ENCODE data around the gene SOWAHA. TPM values are rescaled to one million over a fixed set of nuclear protein-coding genes. Genes with fewer than 3 reads are reported as not detected.

SOWAHA gene
- total RNA-seq, 1 experiment from 2014 or later: 0.39 TPM

- peaks cover 0 to 4% of the 10 kb centered on the region in 2 experiments; a peak in 2 of 4 replicates for H3K4me1 ChIP-seq (ENCODE audit: control insufficient read depth in 1 of 2, insufficient read depth in 2 of 2, low read length in 2 of 2)
- CTCF ChIA-PET: no interaction called here
- H3K4me2 ChIP-seq (ENCODE audit: low read length): no peak overlapping the region
- RAD21 ChIA-PET (ENCODE audit: low non-redundant PET in 1 of 2, low total read pairs in 2 of 2, uncharacterized antibody in 2 of 2, unreplicated experiment in 2 of 2): no interaction called here
- no peak overlapping the region for H3K4me3 ChIP-seq (replicated peaks in 1 of 2; ENCODE audit: low read depth in 1 of 2, low read length in 2 of 2)
- H3K9me2 ChIP-seq (ENCODE audit: insufficient read depth): no peaks in the 10 kb centered on the region
- DNase-seq (ENCODE audit: low read depth, low spot score) (no peak), ATAC-seq (no peak)
- H3K27me3 ChIP-seq (ENCODE audit: insufficient read depth, low read length): no peaks in the 10 kb centered on the region
- intact Hi-C loops (cut with micrococcal nuclease): no loop called here
- no peak overlapping the region for H2AFZ ChIP-seq (ENCODE audit: low read depth, low read length, poor library complexity, severe bottlenecking)
- no peak overlapping the region for H3K9ac ChIP-seq (ENCODE audit: low read length)
- H3K27ac ChIP-seq (ENCODE audit: low read depth, low read length): no peak overlapping the region
- no TSS peak for BruUV-seq (replicated peaks)
- H3K9me3 ChIP-seq (ENCODE audit: control insufficient read depth in 1 of 2, insufficient read depth in 1 of 2, low read depth in 1 of 2, low read length in 2 of 2): no peaks in the 10 kb centered on the region
- POLR2A ChIA-PET: no interaction called here
- no peaks in the 10 kb centered on the region for H3K36me3 ChIP-seq (ENCODE audit: control insufficient read depth in 1 of 2, insufficient read depth in 2 of 2, low read length in 2 of 2)
- TF ChIP-seq CEBPB (IDR thresholded peaks at IDR 0.05; ENCODE audit: low read depth) (no peak), ZNF274 (IDR thresholded peaks at IDR 0.05; ENCODE audit: low read depth, low read length) (no peak)
- no peaks in the 10 kb centered on the region for H3K79me2 ChIP-seq (ENCODE audit: insufficient read depth, low read length)
- H4K20me1 ChIP-seq (ENCODE audit: insufficient read depth): no peaks in the 10 kb centered on the region
These were observed 47.6 kb downstream of the SOWAHA start for GRCh38 chr5:132860742-132861141.

- ChIA-PET POLR2A (interaction anchor here (1.4 to 1.6 kb wide), 2 partner anchors 12 to 35 kb away, joined by 4 to 5 read pairs; partner anchors contain the start of gene SHROOM1), RAD21 (ENCODE audit: low non-redundant PET in 1 of 2, low total read pairs in 2 of 2, uncharacterized antibody in 2 of 2, unreplicated experiment in 2 of 2) (no interaction called here), CTCF (interaction anchor here (1.1 to 2.1 kb wide), 3 partner anchors 17 to 479 kb away, joined by 4 to 6 read pairs (median 6); no protein-coding TSS in a partner anchor)
- intact Hi-C loops (cut with micrococcal nuclease): no loop called here
- Histone ChIP-seq H2AFZ (ENCODE audit: low read depth, low read length, poor library complexity, severe bottlenecking) (no peak overlapping the region), H3K9ac (ENCODE audit: low read length) (peak overlapping the region; percentile 99), H3K4me3 (replicated peaks in 1 of 2; ENCODE audit: low read depth in 1 of 2, low read length in 2 of 2) (peak overlapping the region; percentile 89 to 98), H3K4me2 (ENCODE audit: low read length) (peak overlapping the region; percentile 82), H3K27ac (ENCODE audit: low read depth, low read length) (peak overlapping the region; percentile 70), H3K4me1 (ENCODE audit: control insufficient read depth in 1 of 2, insufficient read depth in 2 of 2, low read length in 2 of 2) (peaks cover 4 to 17% of the 10 kb centered on the region in 2 experiments), H3K9me2 (ENCODE audit: insufficient read depth) (no peaks in the 10 kb centered on the region), H3K27me3 (ENCODE audit: insufficient read depth, low read length) (no peaks in the 10 kb centered on the region), H3K9me3 (ENCODE audit: control insufficient read depth in 1 of 2, insufficient read depth in 1 of 2, low read depth in 1 of 2, low read length in 2 of 2) (no peaks in the 10 kb centered on the region), H3K36me3 (ENCODE audit: control insufficient read depth in 1 of 2, insufficient read depth in 2 of 2, low read length in 2 of 2) (peaks cover 4 to 15% of the 10 kb centered on the region in 2 experiments; a peak in 2 of 4 replicates), H4K20me1 (ENCODE audit: insufficient read depth) (no peaks in the 10 kb centered on the region), H3K79me2 (ENCODE audit: insufficient read depth, low read length) (peaks cover 26% of the 10 kb centered on the region)
- BruUV-seq (replicated peaks): TSS peak; percentile 92
- TF ChIP-seq TCF7L2 (IDR thresholded peaks at IDR 0.05; ENCODE audit: borderline replicate concordance, extremely low read depth, insufficient read depth, insufficient read length) (no peak), EGR1 (IDR thresholded peaks at IDR 0.05; ENCODE audit: low read depth) (0 out of 2 replicates have a peak, but pooled peaks have one; percentile 52)
- DNase-seq (ENCODE audit: low read depth, low spot score) (no peak), ATAC-seq (peak; percentile 61)
These were observed 52.7 kb downstream of the SOWAHA start for GRCh38 chr5:132865668-132866341.

Other genes starting within 250 kb of the SOWAHA start
- gene IL13, start 155.1 kb upstream of the SOWAHA start, total RNA-seq (2021; ENCODE audit: unreplicated experiment): not detected
- not detected for gene IL4, start 139.3 kb upstream of the SOWAHA start, total RNA-seq (2021; ENCODE audit: unreplicated experiment)
- 12.7 TPM for gene KIF3A, start 75.8 kb upstream of the SOWAHA start, total RNA-seq (2021; ENCODE audit: unreplicated experiment)
- gene CCNI2, start 65.9 kb upstream of the SOWAHA start, total RNA-seq (2021; ENCODE audit: unreplicated experiment): 1.4 TPM
- 34.6 TPM for gene SEPTIN8, start 36.1 kb upstream of the SOWAHA start, total RNA-seq (2021; ENCODE audit: unreplicated experiment)
- 9.5 TPM for gene SHROOM1, start 17.3 kb downstream of the SOWAHA start, total RNA-seq (2021; ENCODE audit: unreplicated experiment)
- 0.49 TPM for gene GDF9, start 53.2 kb downstream of the SOWAHA start, total RNA-seq (2021; ENCODE audit: unreplicated experiment)
- 528 TPM for gene UQCRQ, start 53.3 kb downstream of the SOWAHA start, total RNA-seq (2021; ENCODE audit: unreplicated experiment)
- 1.2 TPM for gene LEAP2, start 60.4 kb downstream of the SOWAHA start, total RNA-seq (2021; ENCODE audit: unreplicated experiment)
- gene AFF4, start 150.3 kb downstream of the SOWAHA start, total RNA-seq (2021; ENCODE audit: unreplicated experiment): 38.6 TPM
- gene ZCCHC10, start 213.2 kb downstream of the SOWAHA start, total RNA-seq (2021; ENCODE audit: unreplicated experiment): 19.2 TPM
- 212 TPM for gene HSPA4, start 238.7 kb downstream of the SOWAHA start, total RNA-seq (2021; ENCODE audit: unreplicated experiment)

Data from HCT116 (cell line).